ENCODE data around the gene PRPS1L1. TPM values are rescaled to one million over a fixed set of nuclear protein-coding genes. Genes with fewer than 3 reads are reported as not detected.

PRPS1L1 gene
- total and polyA plus RNA-seq, 2 experiments from 2014 or later: not detected

- no peaks in the 10 kb centered on the region for H3K36me3 Mint-ChIP-seq (ENCODE audit: low read depth)
- H3K4me1 Mint-ChIP-seq: no peaks in the 10 kb centered on the region
- Histone ChIP-seq H3K4me2 (no peak overlapping the region), H3K79me2 (replicated peaks; ENCODE audit: insufficient read depth) (no peaks in the 10 kb centered on the region), H3K27ac (ENCODE audit: low read depth) (no peak overlapping the region), H4K20me1 (replicated peaks; ENCODE audit: insufficient read depth) (no peaks in the 10 kb centered on the region), H3K36me3 (ENCODE audit: insufficient read depth) (no peaks in the 10 kb centered on the region), H2AFZ (no peak overlapping the region), H3K4me1 (ENCODE audit: insufficient read depth) (no peaks in the 10 kb centered on the region), H3K9me2 (ENCODE audit: insufficient read depth) (no peaks in the 10 kb centered on the region), H3F3A (replicated peaks; ENCODE audit: low read depth) (no peaks in the 10 kb centered on the region), H3K4me3 (no peak overlapping the region), H3K27me3 (ENCODE audit: insufficient read depth) (no peaks in the 10 kb centered on the region)
- H3K9me3 Mint-ChIP-seq: peaks cover under 1% of the 10 kb centered on the region; the same call in 1 of the 3 replicates
- H3K27ac Mint-ChIP-seq: no peak overlapping the region
- no peak for TF ChIP-seq EZH2 (IDR thresholded peaks at IDR 0.05; ENCODE audit: low read depth, unreplicated experiment)
- TF ChIP-seq POLR2AphosphoS5 (IDR thresholded peaks at IDR 0.05; ENCODE audit: low read depth): no peak
- TF ChIP-seq CREB1 (CRISPR knock-in tag; IDR thresholded peaks at IDR 0.05; ENCODE audit: low read depth): no peak
- TF ChIP-seq, protein P1, sequence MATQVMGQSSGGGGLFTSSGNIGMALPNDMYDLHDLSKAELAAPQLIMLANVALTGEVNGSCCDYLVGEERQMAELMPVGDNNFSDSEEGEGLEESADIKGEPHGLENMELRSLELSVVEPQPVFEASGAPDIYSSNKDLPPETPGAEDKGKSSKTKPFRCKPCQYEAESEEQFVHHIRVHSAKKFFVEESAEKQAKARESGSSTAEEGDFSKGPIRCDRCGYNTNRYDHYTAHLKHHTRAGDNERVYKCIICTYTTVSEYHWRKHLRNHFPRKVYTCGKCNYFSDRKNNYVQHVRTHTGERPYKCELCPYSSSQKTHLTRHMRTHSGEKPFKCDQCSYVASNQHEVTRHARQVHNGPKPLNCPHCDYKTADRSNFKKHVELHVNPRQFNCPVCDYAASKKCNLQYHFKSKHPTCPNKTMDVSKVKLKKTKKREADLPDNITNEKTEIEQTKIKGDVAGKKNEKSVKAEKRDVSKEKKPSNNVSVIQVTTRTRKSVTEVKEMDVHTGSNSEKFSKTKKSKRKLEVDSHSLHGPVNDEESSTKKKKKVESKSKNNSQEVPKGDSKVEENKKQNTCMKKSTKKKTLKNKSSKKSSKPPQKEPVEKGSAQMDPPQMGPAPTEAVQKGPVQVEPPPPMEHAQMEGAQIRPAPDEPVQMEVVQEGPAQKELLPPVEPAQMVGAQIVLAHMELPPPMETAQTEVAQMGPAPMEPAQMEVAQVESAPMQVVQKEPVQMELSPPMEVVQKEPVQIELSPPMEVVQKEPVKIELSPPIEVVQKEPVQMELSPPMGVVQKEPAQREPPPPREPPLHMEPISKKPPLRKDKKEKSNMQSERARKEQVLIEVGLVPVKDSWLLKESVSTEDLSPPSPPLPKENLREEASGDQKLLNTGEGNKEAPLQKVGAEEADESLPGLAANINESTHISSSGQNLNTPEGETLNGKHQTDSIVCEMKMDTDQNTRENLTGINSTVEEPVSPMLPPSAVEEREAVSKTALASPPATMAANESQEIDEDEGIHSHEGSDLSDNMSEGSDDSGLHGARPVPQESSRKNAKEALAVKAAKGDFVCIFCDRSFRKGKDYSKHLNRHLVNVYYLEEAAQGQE (IDR thresholded peaks at IDR 0.05; ENCODE audit: unreplicated experiment): no peak
- no peak for TF ChIP-seq EZH2phosphoT487 (IDR thresholded peaks at IDR 0.05; ENCODE audit: unreplicated experiment)
- no peak for TF ChIP-seq ETS1 (IDR thresholded peaks at IDR 0.05)
- no peak for TF ChIP-seq STAT1 (IDR thresholded peaks at IDR 0.05; ENCODE audit: unreplicated experiment)
- no peak for TF ChIP-seq NANOG (IDR thresholded peaks at IDR 0.05; ENCODE audit: borderline replicate concordance)
- TF ChIP-seq CTCF (conservative IDR thresholded peaks at IDR 0.05; ENCODE audit: low read depth in 2 of 2): no peak
- TF ChIP-seq ZNF462 (CRISPR knock-in tag; IDR thresholded peaks at IDR 0.05): no peak
- TF ChIP-seq ZNF114 (CRISPR knock-in tag; IDR thresholded peaks at IDR 0.05): no peak
- no peak for TF ChIP-seq ZNF331 (CRISPR knock-in tag; IDR thresholded peaks at IDR 0.05; ENCODE audit: low read depth)
- no peak for TF ChIP-seq JUNB (IDR thresholded peaks at IDR 0.05; ENCODE audit: unreplicated experiment)
- no peak for ATAC-seq
- no peak for DNase-seq (ENCODE audit: low spot score)
- H3K27me3 Mint-ChIP-seq (ENCODE audit: insufficient read depth, low read depth, poor library complexity): no peaks in the 10 kb centered on the region
- no peak overlapping the region for H3K4me3 Mint-ChIP-seq
These were observed 48.8 kb upstream of the PRPS1L1 start for GRCh38 chr7:18076461-18076860.
